Transverse colon (tissue), 4 donors: ENCODE measurements around the gene CHMP6. TPM values are rescaled to one million over a fixed set of nuclear protein-coding genes. Genes with fewer than 3 reads are reported as not detected.

Experiments used
- DNase-seq: peaks from one replicate; pipeline ENCODE4 v3.0.0-alpha.2; 2019
- H3K27ac ChIP-seq, 4 donors: fragments of 200-600 bp; sonication (generic); 2 replicates each; pipeline ENCODE4 v1.5.1; 2016 to 2018; ENCODE audit warnings: inconsistent platforms in 4 of 4
- H3K27me3 ChIP-seq: fragments of 200-600 bp; sonication (generic); 2 replicates; pipeline ENCODE4 v1.5.1; 2017; ENCODE audit warnings: inconsistent platforms
- H3K36me3 ChIP-seq, 4 donors: fragments of 200-600 bp; sonication (generic); 2 replicates each; pipeline ENCODE4 v1.5.1; 2017 to 2019; ENCODE audit warnings: inconsistent platforms in 4 of 4
- H3K4me1 ChIP-seq, 4 donors: fragments of 200-600 bp; sonication (generic); 2 replicates each; pipeline ENCODE4 v1.5.1; 2017 to 2020; ENCODE audit warnings: inconsistent platforms in 4 of 4
- H3K4me3 ChIP-seq, 4 donors: fragments of 200-600 bp; sonication (generic); 1 replicate in 1 of 4; 2 replicates in 3 of 4; pipeline versions ENCODE4 v1.5.1 to v1.6.1; 2017 to 2019; ENCODE audit warnings: inconsistent platforms in 4 of 4
- H3K9me3 ChIP-seq, 2 donors: fragments of 200-600 bp; sonication (generic); 2 replicates each; pipeline ENCODE4 v1.5.1; 2017 to 2019; ENCODE audit warnings: inconsistent platforms in 2 of 2
- EP300 ChIP-seq: sonication (generic); formaldehyde crosslinking; IDR thresholded peaks from one replicate; pipeline ENCODE4 v1.6.1; 2017; ENCODE audit warnings: antibody characterized with exemption, low read depth
- POLR2A ChIP-seq: fragments of 450-650 bp; IDR thresholded peaks from one replicate; pipeline ENCODE4 v1.6.1; 2016; ENCODE audit warnings: antibody characterized with exemption, mild to moderate bottlenecking, moderate library complexity
- POLR2AphosphoS5 ChIP-seq, 3 donors: sonication (generic); formaldehyde crosslinking; IDR thresholded peaks; one replicate each; pipeline ENCODE4 v1.6.1; 2016; ENCODE audit warnings: antibody characterized with exemption in 3 of 3
- WGBS, 2 donors: methylation state at CpG; one replicate each; pipeline ENCODE4 v1.1.5; 2018; ENCODE audit warnings: low coverage in 1 of 2; 5-methylcytosine and 5-hydroxymethylcytosine counted together
- in situ Hi-C, 4 donors: fragments of 200-750 bp; cut with MboI; loops; one replicate each; pipeline versions ENCODE4 v1.15.0 to v1.15.1; 2017; ENCODE audit warnings: low sequenced_read_pairs in 3 of 4, low pct_ligation_motif_present in 1 of 4, low pct_unique_long_range_greater_than_20kb in 1 of 4
- intact Hi-C: fragments of 100-400 bp; cut with DNase I; formaldehyde crosslinking; loops from one replicate; pipeline ENCODE4 v1.15.1; 2023; ENCODE audit warnings: low total_unique reads
- total RNA-seq, 4 donors: library from RNA; depleted of rRNA; stranded (reverse); fragments of >200 nt; gene quantifications; one replicate each; pipeline ENCODE4 v1.1.0, GENCODE V29; 2016
- TF ChIP-seq, protein P1 (sequence below), 5 experiments: fragments of 200-600 bp in 3 of 5; fragments of 450-650 bp in 2 of 5; sonication (generic) in 3 of 5; IDR thresholded peaks; 1 replicate in 2 of 5; 2 replicates in 3 of 5; pipeline ENCODE4 v1.5.1; 2016 to 2017; ENCODE audit warnings: antibody characterized with exemption in 5 of 5, inconsistent platforms in 3 of 5, mild to moderate bottlenecking in 2 of 5, moderate library complexity in 1 of 5

Gene CHMP6
- total RNA-seq, 4 donors from 2014 or later, result 38.6 to 107 (median 41.7) TPM

DNA sequence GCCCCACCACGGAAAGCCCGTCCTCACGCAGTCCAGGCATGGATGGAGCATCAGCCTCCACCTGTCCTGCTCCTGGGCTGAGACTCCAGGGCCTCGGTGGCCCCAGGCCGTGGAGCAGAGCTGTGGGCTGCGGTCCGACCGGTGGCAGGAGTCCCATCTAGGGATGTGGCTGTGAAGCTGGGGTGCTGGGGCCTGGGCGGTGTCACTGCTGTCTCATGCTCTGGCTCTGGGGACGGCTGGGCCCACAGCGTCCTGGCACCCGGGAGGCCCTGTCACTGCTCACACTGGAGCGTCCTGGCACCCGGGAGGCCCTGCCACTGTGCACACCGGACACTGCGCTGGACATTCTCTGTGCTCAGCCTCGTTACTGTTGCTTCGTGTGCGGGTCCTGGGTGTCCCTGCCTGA is 51.7 kb downstream of the CHMP6 start:
- intact Hi-C loops, result no loop called here
- peaks cover 30 to 60% (median 47%) of the 10 kb centered on the region in 4 donors for H3K4me1 ChIP-seq
- no peaks in the 10 kb centered on the region for H3K27me3 ChIP-seq
- TF ChIP-seq POLR2AphosphoS5 (IDR thresholded peaks at IDR 0.05) (no peak), POLR2A (no peak), EP300 (no peak)
- TF ChIP-seq, protein P1, sequence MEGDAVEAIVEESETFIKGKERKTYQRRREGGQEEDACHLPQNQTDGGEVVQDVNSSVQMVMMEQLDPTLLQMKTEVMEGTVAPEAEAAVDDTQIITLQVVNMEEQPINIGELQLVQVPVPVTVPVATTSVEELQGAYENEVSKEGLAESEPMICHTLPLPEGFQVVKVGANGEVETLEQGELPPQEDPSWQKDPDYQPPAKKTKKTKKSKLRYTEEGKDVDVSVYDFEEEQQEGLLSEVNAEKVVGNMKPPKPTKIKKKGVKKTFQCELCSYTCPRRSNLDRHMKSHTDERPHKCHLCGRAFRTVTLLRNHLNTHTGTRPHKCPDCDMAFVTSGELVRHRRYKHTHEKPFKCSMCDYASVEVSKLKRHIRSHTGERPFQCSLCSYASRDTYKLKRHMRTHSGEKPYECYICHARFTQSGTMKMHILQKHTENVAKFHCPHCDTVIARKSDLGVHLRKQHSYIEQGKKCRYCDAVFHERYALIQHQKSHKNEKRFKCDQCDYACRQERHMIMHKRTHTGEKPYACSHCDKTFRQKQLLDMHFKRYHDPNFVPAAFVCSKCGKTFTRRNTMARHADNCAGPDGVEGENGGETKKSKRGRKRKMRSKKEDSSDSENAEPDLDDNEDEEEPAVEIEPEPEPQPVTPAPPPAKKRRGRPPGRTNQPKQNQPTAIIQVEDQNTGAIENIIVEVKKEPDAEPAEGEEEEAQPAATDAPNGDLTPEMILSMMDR (IDR thresholded peaks at IDR 0.05), result no peak
- H3K4me3 ChIP-seq, result no peak overlapping the region
- H3K9me3 ChIP-seq, result no peaks in the 10 kb centered on the region
- peak overlapping the region in 2 of 4 donors; percentile 66 to 77 for H3K27ac ChIP-seq
- H3K36me3 ChIP-seq, result no peaks in the 10 kb centered on the region
- WGBS, 2 donors, result 88% methylated on average over 19 of the region's 19 CpGs; no CpG with 5 or more reads in 1 of the 2 donors
- in situ Hi-C loops, result no loop called here
- no peak for DNase-seq

DNA sequence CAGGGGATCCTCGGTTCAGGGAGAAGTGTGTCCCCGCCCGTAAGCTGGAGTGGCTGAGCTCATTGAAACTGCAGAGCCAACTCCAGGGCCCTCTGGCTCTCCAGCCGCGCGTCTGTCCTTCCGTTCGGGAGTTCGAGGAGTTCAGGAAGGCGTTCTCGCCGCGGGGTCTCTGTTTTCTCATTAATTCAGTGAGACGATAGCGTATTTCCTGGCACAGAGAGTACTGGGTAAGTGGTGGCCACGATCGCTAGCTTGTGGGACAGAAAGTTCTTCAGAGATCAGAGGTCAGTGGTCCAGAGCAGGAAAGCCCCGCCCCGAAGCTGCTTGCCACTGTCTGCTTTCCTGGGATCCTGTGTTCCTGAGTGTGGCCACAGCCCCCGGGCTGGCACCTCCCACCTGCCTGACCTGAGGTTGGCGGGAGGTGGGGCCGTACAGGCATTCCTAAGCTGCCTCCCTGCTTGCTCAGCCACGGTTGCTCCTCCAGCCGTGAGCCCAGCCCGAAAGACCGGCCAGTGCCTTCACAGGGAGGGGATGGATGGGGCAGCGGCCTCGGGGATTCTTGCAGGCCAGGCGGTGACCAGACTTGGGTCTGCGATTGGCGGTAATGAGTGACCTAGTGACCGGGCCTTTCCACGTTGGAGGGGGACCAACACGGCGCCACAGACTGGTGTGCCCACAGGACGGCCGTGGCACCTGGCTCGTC is 52.2 kb downstream of the CHMP6 start:
- Histone ChIP-seq H3K4me1 (peaks cover 30 to 60% (median 47%) of the 10 kb centered on the region in 4 donors), H3K9me3 (no peaks in the 10 kb centered on the region), H3K27ac (peak overlapping the region; percentile 48 to 77 (median 72)), H3K36me3 (no peaks in the 10 kb centered on the region), H3K4me3 (no peak overlapping the region), H3K27me3 (no peaks in the 10 kb centered on the region)
- WGBS, 2 donors, result 82% methylated on average over 38 of the region's 38 CpGs; no CpG with 5 or more reads in 1 of the 2 donors
- TF ChIP-seq POLR2A (no peak), EP300 (no peak), POLR2AphosphoS5 (IDR thresholded peaks at IDR 0.05) (no peak)
- TF ChIP-seq, protein P1 (IDR thresholded peaks at IDR 0.05), result no peak
- in situ Hi-C loops, result no loop called here
- intact Hi-C loops, result no loop called here
- DNase-seq, result no peak

DNA sequence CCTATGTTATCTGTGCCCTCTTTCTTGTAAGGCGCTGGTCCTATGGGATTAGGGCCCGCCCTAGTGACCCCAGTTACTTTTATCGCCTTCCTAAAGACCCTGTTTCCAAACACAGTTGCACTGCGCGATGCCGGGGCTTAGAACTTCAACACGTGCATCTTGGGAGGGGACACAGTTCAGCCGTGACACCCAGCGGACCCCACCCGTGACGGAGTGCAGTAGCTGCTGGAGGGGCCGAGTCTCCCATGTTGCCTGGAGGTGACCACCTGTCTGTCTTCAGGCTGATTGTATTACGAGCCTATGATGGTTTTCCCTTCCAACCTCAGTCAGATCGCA is 52.8 kb downstream of the CHMP6 start:
- TF ChIP-seq, protein P1 (IDR thresholded peaks at IDR 0.05), result no peak
- no peak for TF ChIP-seq EP300
- no peak for TF ChIP-seq POLR2AphosphoS5 (IDR thresholded peaks at IDR 0.05)
- TF ChIP-seq POLR2A, result no peak
- in situ Hi-C loops (no loop called here), intact Hi-C loops (no loop called here)
- Histone ChIP-seq H3K27me3 (no peaks in the 10 kb centered on the region), H3K36me3 (no peaks in the 10 kb centered on the region), H3K4me1 (peaks cover 31 to 62% (median 46%) of the 10 kb centered on the region in 4 donors), H3K9me3 (no peaks in the 10 kb centered on the region), H3K27ac (peak overlapping the region; percentile 48 to 77 (median 72)), H3K4me3 (no peak overlapping the region)
- WGBS, 2 donors, result 0 to 65% methylated on average over 1 to 14 of the region's 14 CpGs
- no peak for DNase-seq

DNA sequence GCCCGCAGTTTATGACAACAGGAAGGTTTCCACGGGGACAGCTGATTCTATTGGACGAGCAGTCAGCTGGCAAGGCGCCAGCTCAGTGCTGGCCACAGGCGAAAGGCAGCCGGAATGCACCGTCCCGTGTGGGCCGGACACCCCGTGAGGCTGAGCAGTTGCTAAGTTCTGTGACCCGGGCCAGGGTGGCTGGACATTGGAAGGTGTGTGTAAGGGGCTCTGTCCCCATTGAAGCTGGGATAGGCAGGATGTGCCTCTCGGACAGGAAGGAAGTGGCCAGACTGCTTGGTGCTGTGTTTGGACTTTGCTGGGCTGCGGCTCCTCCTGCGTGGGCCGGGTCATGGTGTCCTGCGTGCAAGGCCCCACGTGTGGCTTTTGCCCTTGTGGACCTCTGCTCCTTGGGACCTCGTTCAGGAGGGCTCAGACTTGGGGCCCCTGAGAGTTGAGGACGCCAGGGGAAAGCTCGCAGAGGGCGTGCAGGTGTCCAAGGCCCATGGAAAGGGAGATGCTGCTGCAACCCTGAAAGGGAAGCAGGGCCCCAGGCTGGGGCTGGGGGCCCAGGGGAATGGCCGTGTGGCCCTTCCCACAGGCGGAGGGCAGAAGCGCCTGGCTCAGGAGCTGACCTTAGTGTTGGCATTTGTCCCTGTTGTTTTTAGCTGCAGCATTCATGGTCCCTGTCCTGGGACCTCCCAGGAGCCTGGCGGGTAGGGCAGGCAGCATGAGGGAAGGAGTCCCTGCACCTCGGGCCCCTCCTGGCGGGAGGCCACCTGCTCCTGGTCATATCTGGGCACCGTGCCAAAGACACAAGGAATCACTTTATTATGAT is 53.3 kb downstream of the CHMP6 start:
- Histone ChIP-seq H3K9me3 (no peaks in the 10 kb centered on the region), H3K27me3 (no peaks in the 10 kb centered on the region), H3K27ac (peak overlapping the region; percentile 48 to 77 (median 72)), H3K36me3 (no peaks in the 10 kb centered on the region), H3K4me1 (peaks cover 34 to 65% (median 46%) of the 10 kb centered on the region in 4 donors), H3K4me3 (no peak overlapping the region)
- 28% methylated on average over 27 of the region's 28 CpGs; no CpG with 5 or more reads in 1 of the 2 donors for WGBS, 2 donors
- TF ChIP-seq POLR2AphosphoS5 (IDR thresholded peaks at IDR 0.05), result peak in 2 of 3 donors; percentile 16 to 66
- TF ChIP-seq, protein P1 (IDR thresholded peaks at IDR 0.05), result no peak
- no peak for TF ChIP-seq EP300
- in situ Hi-C loops, result no loop called here
- intact Hi-C loops, result no loop called here
- DNase-seq, result peak; percentile 76
